Measurements from ENCODE around the gene HMCN2. TPM values are rescaled to one million over a fixed set of nuclear protein-coding genes. Genes with fewer than 3 reads are reported as not detected.

The HMCN2 gene

GRCh38 chr9:130483371-130483971 is 217.9 kb downstream of the HMCN2 start:
- no peaks in the 10 kb centered on the region for H3K79me1 ChIP-seq (ENCODE audit: low read depth, low read length)
- no CpG with 5 or more reads among the region's 16 CpGs for WGBS, 2 donors (ENCODE audit: extremely low coverage in 2 of 2, insufficient read length in 2 of 2, insufficient replicate concordance in 1 of 2)
- peak overlapping the region; percentile 73 for H3K9ac ChIP-seq (ENCODE audit: low read depth, low read length, poor library complexity)
- H3K14ac ChIP-seq (ENCODE audit: low read length): no peak overlapping the region
- H3K27me3 ChIP-seq (ENCODE audit: control insufficient read depth in 3 of 3, insufficient read depth in 3 of 3, low read depth in 1 of 3, low read length in 3 of 3): peaks cover 0 to 94% (median 3%) of the 10 kb centered on the region in 3 experiments
- H2BK12ac ChIP-seq (ENCODE audit: low read length): no peak overlapping the region
- H4K8ac ChIP-seq (ENCODE audit: low read depth, low read length): no peak overlapping the region
- peak overlapping the region; percentile 78 for H2AK5ac ChIP-seq (ENCODE audit: low read depth, low read length)
- H3K27ac ChIP-seq (replicated peaks; ENCODE audit: low read length): no peak overlapping the region
- no peak overlapping the region for H3K23ac ChIP-seq (ENCODE audit: low read depth, low read length, poor library complexity)
- no peak overlapping the region for H3K4me3 ChIP-seq (ENCODE audit: low read length in 2 of 2)
- peak overlapping the region; percentile 59 for H2AFZ ChIP-seq (ENCODE audit: low read length)
- no peak overlapping the region for H3K4ac ChIP-seq (ENCODE audit: low read length)
- H3K18ac ChIP-seq (ENCODE audit: low read length): peak overlapping the region; percentile 27
- H2BK15ac ChIP-seq (ENCODE audit: low read length): no peak overlapping the region
- no peaks in the 10 kb centered on the region for H3K36me3 ChIP-seq (replicated peaks in 1 of 2; ENCODE audit: control insufficient read depth in 2 of 2, insufficient read depth in 2 of 2, low read length in 2 of 2)
- no peaks in the 10 kb centered on the region for H3K9me3 ChIP-seq (replicated peaks in 1 of 2; ENCODE audit: control insufficient read depth in 2 of 2, insufficient read depth in 1 of 2, low read depth in 1 of 2, low read length in 2 of 2)
- H3K4me2 ChIP-seq (ENCODE audit: insufficient read depth, low read length, poor library complexity, severe bottlenecking): no peak overlapping the region
- DNase-seq (ENCODE audit: low spot score): no peak
- no peak overlapping the region for H4K91ac ChIP-seq (ENCODE audit: low read depth, low read length, poor library complexity)
- no peak overlapping the region for H2BK120ac ChIP-seq (ENCODE audit: low read depth, low read length)
- peaks cover 4 to 16% of the 10 kb centered on the region in 2 donors for H3K4me1 ChIP-seq (ENCODE audit: control insufficient read depth in 2 of 2, insufficient read depth in 1 of 2, low read depth in 1 of 2, low read length in 2 of 2)
- no peak overlapping the region for H2BK5ac ChIP-seq (ENCODE audit: low read length)

Small RNAs within 50 kb of the gene (small RNA-seq; reads per million reads assigned to genes)
- gene RN7SL665P (ENCODE audit: insufficient read depth): not detected
